ENCODE results near the gene ENDOV.

GRCh38 chr17:80486692-80487091 lies 71.7 kb downstream of the ENDOV start:
- TF ChIP-seq CTCF (IDR thresholded peaks at IDR 0.05; ENCODE audit: poor library complexity): no peak
- no peak for TF ChIP-seq EZH2 (IDR thresholded peaks at IDR 0.05; ENCODE audit: borderline replicate concordance)

Data from hepatocyte (in vitro differentiated cells).